Measurements from ENCODE around the gene ANXA3.

ANXA3 gene

GRCh38 chr4:78556665-78557064 lies 5.1 kb downstream of the ANXA3 start:
- TF ChIP-seq CREB1 (IDR thresholded peaks at IDR 0.05; ENCODE audit: low read depth) (no peak), NFIC (IDR thresholded peaks at IDR 0.05) (0 out of 2 replicates have a peak, but pooled peaks have one; percentile 28), ZBTB7A (IDR thresholded peaks at IDR 0.05; ENCODE audit: low read depth) (no peak), TEAD4 (IDR thresholded peaks at IDR 0.05) (no peak), EP300 (IDR thresholded peaks at IDR 0.05; ENCODE audit: borderline replicate concordance) (peak; percentile 38; the same call in 1 of the 2 replicates), FOXM1 (IDR thresholded peaks at IDR 0.05; ENCODE audit: borderline replicate concordance, low read depth) (0 out of 2 replicates have a peak, but pooled peaks have one; percentile 9)

GRCh38 chr4:78557841-78558240 lies 6.3 kb downstream of the ANXA3 start:
- TF ChIP-seq YY1 (IDR thresholded peaks at IDR 0.05; ENCODE audit: low read depth) (no peak), USF1 (IDR thresholded peaks at IDR 0.05) (no peak), TAF1 (IDR thresholded peaks at IDR 0.05; ENCODE audit: low read depth) (no peak), EP300 (IDR thresholded peaks at IDR 0.05; ENCODE audit: borderline replicate concordance) (no peak), REST (IDR thresholded peaks at IDR 0.05; ENCODE audit: low read depth) (no peak), ZBTB7A (IDR thresholded peaks at IDR 0.05; ENCODE audit: low read depth) (no peak), CREB1 (IDR thresholded peaks at IDR 0.05; ENCODE audit: low read depth) (no peak), EGR1 (IDR thresholded peaks at IDR 0.05) (no peak), FOXM1 (IDR thresholded peaks at IDR 0.05; ENCODE audit: borderline replicate concordance, low read depth) (no peak), TCF12 (IDR thresholded peaks at IDR 0.05; ENCODE audit: low read depth) (no peak), TEAD4 (IDR thresholded peaks at IDR 0.05) (no peak), MAX (IDR thresholded peaks at IDR 0.05) (no peak), RAD21 (IDR thresholded peaks at IDR 0.05; ENCODE audit: low read depth) (no peak), CEBPB (IDR thresholded peaks at IDR 0.05) (no peak), NFIC (IDR thresholded peaks at IDR 0.05) (no peak)

- no peak for TF ChIP-seq MAX (IDR thresholded peaks at IDR 0.05)
- 0 out of 2 replicates have a peak, but pooled peaks have one; percentile 28 for TF ChIP-seq CEBPB (IDR thresholded peaks at IDR 0.05)
Measured at GRCh38 chr4:78558410-78558809, 6.8 kb downstream of the ANXA3 start.

- TF ChIP-seq EGR1 (IDR thresholded peaks at IDR 0.05) (no peak), MAX (IDR thresholded peaks at IDR 0.05) (no peak), TAF1 (IDR thresholded peaks at IDR 0.05; ENCODE audit: low read depth) (no peak), TCF12 (IDR thresholded peaks at IDR 0.05; ENCODE audit: low read depth) (peak; percentile 70; the same call in 1 of the 2 replicates), CREB1 (IDR thresholded peaks at IDR 0.05; ENCODE audit: low read depth) (no peak), USF1 (IDR thresholded peaks at IDR 0.05) (no peak), TEAD4 (IDR thresholded peaks at IDR 0.05) (peak; percentile 85), NFIC (IDR thresholded peaks at IDR 0.05) (peak; percentile 86), CEBPB (IDR thresholded peaks at IDR 0.05) (peak; percentile 91), FOXM1 (IDR thresholded peaks at IDR 0.05; ENCODE audit: borderline replicate concordance, low read depth) (peak; percentile 61; the same call in 1 of the 2 replicates), EP300 (IDR thresholded peaks at IDR 0.05; ENCODE audit: borderline replicate concordance) (peak; percentile 76; the same call in 1 of the 2 replicates), RAD21 (IDR thresholded peaks at IDR 0.05; ENCODE audit: low read depth) (no peak), REST (IDR thresholded peaks at IDR 0.05; ENCODE audit: low read depth) (no peak), YY1 (IDR thresholded peaks at IDR 0.05; ENCODE audit: low read depth) (no peak), ZBTB7A (IDR thresholded peaks at IDR 0.05; ENCODE audit: low read depth) (no peak; the same call in 1 of the 2 replicates)
Measured at GRCh38 chr4:78560296-78560963, 8.9 kb downstream of the ANXA3 start.

GRCh38 chr4:78561677-78562076 lies 10.1 kb downstream of the ANXA3 start:
- no peak for TF ChIP-seq USF1 (IDR thresholded peaks at IDR 0.05)
- 0 out of 2 replicates have a peak, but pooled peaks have one; percentile 24 for TF ChIP-seq EP300 (IDR thresholded peaks at IDR 0.05; ENCODE audit: borderline replicate concordance)
- TF ChIP-seq TAF1 (IDR thresholded peaks at IDR 0.05; ENCODE audit: low read depth), result no peak
- TF ChIP-seq YY1 (IDR thresholded peaks at IDR 0.05; ENCODE audit: low read depth), result no peak
- TF ChIP-seq REST (IDR thresholded peaks at IDR 0.05; ENCODE audit: low read depth), result no peak
- TF ChIP-seq NFIC (IDR thresholded peaks at IDR 0.05), result 0 out of 2 replicates have a peak, but pooled peaks have one; percentile 27
- TF ChIP-seq RAD21 (IDR thresholded peaks at IDR 0.05; ENCODE audit: low read depth), result no peak
- TF ChIP-seq TEAD4 (IDR thresholded peaks at IDR 0.05), result peak; percentile 55
- TF ChIP-seq MAX (IDR thresholded peaks at IDR 0.05), result no peak
- TF ChIP-seq ZBTB7A (IDR thresholded peaks at IDR 0.05; ENCODE audit: low read depth), result no peak
- TF ChIP-seq CEBPB (IDR thresholded peaks at IDR 0.05), result no peak
- TF ChIP-seq EGR1 (IDR thresholded peaks at IDR 0.05), result no peak
- TF ChIP-seq CREB1 (IDR thresholded peaks at IDR 0.05; ENCODE audit: low read depth), result no peak
- peak; percentile 70 for TF ChIP-seq FOXM1 (IDR thresholded peaks at IDR 0.05; ENCODE audit: borderline replicate concordance, low read depth)
- no peak for TF ChIP-seq TCF12 (IDR thresholded peaks at IDR 0.05; ENCODE audit: low read depth)

Measured in Ishikawa (cell line).